Stimulated activated CD4-positive, alpha-beta T cell treated with anti-CD3 and anti-CD28 coated beads, Interleukin-4, amount 100 ng/mL, for 4 hours (primary cell): ENCODE measurements around the gene CHTOP.
A peak's percentile ranks its signal among the peaks of the same experiment; 100 is the strongest.
"Not testable (repeated sequence)": the region's sequence is repeated elsewhere in the genome, so short reads cannot be mapped to it uniquely, and the experiment has no call there.

ENCODE experiments used
- DNase-seq, 2 experiments: peaks; one replicate each; pipeline ENCODE4 v3.0.0-alpha.2; 2020

CHTOP gene

DNA sequence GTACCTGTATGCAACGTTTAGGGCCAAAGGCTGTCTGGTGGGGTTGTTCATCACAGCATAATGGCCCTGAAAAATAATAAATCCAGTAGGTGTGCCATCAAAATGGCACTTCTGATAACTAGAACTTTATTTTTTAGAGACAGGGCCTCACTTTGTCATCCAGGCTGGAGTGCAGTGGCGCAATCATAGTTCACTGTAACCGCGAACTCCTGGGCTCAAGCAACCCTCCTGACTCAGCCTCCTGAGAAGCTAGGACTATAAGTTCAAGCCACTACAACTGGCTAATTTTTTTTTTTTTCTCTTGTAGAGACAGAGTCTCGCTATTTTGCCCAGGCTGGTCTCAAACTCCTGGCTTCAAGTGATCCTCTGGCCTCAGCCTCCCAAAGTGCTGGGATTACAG lies 29.3 kb downstream of the CHTOP start:
- no peak for DNase-seq

GRCh38 chr1:153667439-153667838 lies 33.6 kb downstream of the CHTOP start:
- no peak for DNase-seq

DNA sequence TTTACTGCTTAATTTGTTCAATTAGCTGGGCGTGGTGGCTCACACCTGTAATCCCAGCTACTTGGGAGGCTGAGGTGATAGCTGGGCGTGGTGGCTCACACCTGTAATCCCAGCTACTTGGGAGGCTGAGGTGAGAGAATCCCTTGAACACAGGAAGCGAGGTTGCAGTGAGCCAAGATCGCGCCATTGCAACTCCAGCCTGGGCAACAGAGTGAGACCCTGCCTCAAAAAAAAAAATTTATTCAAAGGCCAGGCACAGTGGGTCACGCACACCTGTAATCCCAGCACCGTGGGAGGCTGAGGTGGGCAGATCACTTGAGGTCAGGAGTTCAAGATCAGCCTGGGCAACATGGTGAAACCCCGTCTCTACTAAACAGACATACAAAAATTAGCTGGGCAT lies 34.8 kb downstream of the CHTOP start:
- DNase-seq: not testable (repeated sequence)

DNA sequence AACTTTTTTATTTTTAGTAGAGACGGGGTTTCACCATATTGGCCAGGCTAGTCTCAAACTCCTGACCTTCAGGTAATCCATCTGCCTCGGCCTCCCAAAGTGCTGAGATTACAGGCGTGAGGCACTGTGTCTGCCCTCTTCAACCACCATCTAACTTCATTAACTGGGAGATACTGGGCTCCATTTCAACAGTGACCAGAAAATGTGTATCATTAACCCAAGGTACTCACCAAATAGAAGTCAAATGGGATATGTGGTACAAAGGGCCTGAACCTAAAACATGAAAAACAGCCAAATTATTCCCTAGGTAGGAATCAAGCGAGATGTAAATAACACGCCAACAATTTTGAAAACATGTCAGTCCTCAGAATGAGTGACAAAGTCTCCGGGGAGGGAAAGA lies 35.7 kb downstream of the CHTOP start:
- DNase-seq: no peak

- DNase-seq: peak in 1 of 2 experiments; percentile 30
Measured at GRCh38 chr1:153670257-153670858, 36.5 kb downstream of the CHTOP start.

- peak; percentile 94 to 97 for DNase-seq
Measured at GRCh38 chr1:153670859-153671627, 37.2 kb downstream of the CHTOP start, which contains the start of gene ILF2. Gene ILF2 (minus strand): TSS chr1:153670993. CDS start chr1:153670922, 71 bp downstream.

DNA sequence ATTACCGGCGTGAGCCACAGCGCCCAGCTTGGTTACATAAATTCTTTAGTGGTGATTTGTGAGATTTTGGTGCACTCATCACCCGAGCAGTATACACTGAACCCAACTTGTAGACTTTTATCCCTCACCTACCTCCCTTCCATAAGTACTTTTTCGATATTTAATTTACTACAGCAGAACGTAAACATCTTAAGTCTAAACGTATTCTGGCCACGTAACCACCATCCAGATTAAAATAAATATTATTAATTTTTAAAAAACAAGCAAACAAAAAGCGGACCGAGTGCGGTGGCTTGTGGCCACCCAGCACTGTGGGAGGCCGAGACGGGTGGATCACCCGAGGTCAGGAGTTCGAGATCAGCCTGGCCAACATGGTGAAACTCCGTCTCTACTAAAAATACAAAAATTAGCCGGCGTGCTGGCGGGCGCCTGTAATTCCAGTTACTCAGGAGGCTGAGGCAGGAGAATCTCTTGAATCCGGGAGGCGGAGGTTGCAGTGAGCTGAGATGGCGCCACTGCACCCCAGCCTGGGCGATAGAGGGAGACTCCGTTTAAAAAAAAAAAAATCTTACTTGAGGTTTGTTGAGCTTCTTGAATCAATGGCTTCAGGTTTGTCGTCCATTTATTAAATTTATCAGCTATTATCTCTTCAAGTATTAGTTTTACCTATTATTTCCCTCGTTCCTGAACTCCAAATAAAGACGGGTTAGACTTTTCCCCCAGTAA lies 37.9 kb downstream of the CHTOP start:
- peak; percentile 34 to 48 for DNase-seq

- DNase-seq: no peak
Measured at GRCh38 chr1:153673511-153673910, 39.6 kb downstream of the CHTOP start.

DNA sequence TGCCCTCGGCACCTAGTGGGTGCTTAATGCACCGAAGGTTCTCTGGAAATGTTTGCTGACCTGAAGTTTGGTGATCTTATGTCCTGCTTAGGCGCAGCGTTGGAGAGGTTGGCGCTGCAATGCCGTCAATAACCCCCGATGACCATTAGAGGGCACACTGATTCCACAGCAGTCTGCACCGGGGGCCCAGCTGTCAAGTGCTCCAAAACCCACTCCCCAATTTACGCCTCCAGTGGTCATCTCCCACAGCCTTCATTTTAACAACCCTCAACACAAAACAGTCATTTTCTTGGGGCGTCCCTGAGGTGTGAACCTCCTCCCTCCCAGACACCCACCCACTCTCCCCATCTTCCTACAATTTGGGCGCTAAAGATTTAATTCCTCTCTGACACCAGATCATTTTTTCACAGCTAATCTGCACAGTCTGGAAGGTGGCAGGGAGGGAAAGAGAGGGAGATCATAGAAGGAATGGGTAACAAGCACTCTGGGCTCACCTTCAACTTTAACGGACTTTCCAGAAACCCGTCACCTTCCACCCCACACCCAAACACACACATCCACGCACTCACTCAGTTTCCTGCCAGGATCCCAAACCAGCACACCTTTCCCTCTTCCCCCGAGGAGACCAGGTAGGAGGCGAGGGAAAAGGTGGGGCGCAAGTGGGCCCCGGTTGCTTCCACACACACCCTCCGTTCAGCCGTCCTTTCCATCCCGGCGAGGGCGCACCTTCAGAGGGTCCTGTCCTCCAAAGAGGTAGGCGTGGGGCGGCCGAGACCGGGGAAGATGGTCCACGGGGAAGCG lies 44.1 kb downstream of the CHTOP start:
- peak; percentile 26 to 42 for DNase-seq

GRCh38 chr1:153678519-153679336 lies 44.9 kb downstream of the CHTOP start, which contains the start of gene NPR1:
Gene NPR1 (plus strand): TSS chr1:153678688. CDS start chr1:153679109, 421 bp downstream.
- peak in 1 of 2 experiments; percentile 26 for DNase-seq

DNA sequence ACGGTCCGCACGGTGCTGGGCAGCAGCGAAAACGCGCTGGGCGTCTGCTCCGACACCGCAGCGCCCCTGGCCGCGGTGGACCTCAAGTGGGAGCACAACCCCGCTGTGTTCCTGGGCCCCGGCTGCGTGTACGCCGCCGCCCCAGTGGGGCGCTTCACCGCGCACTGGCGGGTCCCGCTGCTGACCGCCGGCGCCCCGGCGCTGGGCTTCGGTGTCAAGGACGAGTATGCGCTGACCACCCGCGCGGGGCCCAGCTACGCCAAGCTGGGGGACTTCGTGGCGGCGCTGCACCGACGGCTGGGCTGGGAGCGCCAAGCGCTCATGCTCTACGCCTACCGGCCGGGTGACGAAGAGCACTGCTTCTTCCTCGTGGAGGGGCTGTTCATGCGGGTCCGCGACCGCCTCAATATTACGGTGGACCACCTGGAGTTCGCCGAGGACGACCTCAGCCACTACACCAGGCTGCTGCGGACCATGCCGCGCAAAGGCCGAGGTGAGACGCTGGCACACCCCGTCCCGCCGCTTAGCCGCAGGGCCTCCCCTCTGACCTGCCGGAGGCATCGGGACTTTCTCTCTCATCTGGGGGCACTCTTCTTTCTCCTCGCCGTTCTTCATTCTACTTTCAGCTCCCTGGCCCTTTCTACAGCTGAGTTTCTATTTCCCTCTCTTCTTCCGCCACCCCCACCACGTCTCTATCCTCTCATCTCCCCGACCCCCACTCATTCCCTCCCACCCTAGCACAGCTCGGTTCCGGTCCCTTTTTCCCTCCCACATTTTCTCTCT lies 45.7 kb downstream of the CHTOP start:
- DNase-seq: peak; percentile 30 to 34

DNA sequence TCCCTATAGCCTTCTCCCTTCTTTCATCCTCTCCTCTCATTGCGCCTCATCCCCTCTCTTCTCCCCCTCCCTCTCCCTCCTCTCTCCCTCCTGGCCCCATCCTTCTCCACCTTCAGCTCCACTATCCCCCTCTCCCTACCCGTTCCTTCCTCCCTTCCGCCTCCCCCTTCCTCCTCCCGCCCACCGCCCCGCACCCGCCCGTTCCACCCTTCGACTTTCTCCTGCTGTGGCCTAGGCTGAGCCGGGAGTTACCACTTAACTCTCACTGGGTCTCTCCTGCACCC lies 46.2 kb downstream of the CHTOP start:
- no peak for DNase-seq

DNA sequence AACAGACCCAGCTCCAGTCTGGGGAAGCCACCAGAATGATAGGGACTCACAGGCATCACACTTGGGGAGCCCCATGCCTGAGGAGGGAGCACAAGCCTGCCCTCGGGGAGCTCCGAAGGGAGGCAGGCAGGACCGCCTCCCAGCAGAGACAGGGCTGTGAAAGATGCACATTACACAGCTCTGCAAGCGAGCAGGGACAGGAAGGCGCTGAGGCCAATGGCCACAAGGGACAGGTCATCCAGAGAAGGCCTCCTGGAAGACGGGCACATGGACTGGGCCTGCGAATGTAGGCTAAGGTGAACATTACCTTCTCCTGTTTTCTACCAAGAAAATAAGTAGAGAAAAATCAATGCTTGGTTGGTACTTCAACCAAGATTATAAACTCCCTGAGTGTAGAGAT lies 48.9 kb downstream of the CHTOP start:
- DNase-seq: no peak

DNA sequence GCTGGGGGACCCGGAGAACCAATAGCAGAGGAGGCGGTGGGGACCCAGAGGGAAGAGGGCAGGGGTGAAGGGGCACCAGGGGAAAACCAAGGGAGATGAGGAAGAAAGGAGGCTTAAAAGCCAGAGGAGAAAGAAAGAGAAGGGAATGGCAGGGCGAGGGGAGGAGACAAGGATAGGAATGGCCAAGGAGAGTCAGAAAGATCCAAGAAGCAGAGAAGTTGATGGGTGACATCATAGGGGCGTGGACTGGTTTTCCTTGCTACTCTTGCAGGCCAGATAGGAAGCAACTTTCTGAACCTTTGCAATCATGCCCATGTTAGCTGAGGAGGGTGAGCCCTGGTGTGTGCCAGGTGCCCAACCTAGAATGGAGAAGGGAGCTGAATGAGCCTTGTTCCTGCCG lies 50.0 kb downstream of the CHTOP start:
- DNase-seq: no peak

GRCh38 chr1:153684892-153685291 lies 51.0 kb downstream of the CHTOP start:
- no peak for DNase-seq

DNA sequence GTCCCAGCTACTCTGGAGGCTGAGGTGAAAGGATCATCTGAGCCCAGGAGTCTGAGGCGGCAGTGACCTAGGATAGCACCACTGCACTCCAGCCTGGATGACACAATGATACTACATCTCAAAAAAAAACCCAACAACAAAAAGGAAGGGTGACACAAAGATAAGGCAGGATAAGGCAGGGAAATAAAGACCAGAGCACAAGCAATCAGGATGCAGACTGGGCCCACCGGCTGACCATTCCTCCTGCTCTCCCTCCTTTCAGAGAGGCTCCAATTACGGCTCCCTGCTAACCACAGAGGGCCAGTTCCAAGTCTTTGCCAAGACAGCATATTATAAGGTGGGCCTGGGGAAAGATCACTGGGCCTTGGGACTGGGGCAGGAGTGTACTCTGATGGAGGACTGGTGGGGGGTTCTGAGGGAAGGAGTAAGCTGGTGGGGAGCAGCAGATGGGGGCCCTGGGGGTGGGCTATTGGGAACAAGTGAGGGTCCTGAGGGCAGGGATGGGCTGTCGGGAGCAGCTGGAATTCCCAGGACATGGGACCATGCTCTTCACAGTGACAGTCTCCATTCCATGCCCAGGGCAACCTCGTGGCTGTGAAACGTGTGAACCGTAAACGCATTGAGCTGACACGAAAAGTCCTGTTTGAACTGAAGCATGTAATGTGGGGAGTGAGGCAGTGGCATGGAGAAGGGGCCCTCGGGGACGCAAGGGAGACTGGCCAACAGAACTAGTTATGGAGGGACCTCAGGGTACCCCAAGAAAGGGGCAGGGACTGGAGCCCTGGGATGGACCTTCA lies 51.9 kb downstream of the CHTOP start:
- DNase-seq: no peak

DNA sequence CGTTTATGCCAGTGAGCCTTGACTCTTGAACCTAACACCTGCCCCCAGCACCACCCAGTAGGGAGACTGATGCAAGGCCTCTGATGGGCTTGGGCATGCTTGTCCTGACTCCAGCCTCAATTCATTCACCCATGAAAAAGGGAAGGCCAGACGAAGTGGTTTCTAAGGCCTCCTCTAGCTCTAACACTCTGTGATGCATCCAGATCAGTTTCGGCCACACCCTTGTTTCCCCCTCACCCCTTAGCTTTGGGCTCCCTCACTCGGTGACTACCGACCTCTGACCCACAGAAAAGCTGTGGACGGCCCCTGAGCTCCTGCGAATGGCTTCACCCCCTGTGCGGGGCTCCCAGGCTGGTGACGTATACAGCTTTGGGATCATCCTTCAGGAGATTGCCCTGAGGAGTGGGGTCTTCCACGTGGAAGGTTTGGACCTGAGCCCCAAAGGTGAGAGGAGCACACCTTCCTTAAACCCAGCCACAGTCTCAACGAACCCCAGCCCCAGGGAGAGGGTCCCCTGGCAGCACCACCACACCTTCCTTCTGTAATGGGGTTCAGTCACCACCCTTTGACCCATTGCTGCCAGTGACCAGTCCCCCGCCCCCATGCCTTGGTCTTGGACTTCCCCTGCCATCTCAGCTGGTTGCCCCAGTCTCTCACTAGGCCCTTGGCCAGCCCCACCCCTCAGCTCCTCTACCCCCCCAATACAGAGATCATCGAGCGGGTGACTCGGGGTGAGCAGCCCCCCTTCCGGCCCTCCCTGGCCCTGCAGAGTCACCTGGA lies 53.7 kb downstream of the CHTOP start:
- DNase-seq: no peak

GRCh38 chr1:153688276-153688675 lies 54.4 kb downstream of the CHTOP start:
- no peak for DNase-seq

DNA sequence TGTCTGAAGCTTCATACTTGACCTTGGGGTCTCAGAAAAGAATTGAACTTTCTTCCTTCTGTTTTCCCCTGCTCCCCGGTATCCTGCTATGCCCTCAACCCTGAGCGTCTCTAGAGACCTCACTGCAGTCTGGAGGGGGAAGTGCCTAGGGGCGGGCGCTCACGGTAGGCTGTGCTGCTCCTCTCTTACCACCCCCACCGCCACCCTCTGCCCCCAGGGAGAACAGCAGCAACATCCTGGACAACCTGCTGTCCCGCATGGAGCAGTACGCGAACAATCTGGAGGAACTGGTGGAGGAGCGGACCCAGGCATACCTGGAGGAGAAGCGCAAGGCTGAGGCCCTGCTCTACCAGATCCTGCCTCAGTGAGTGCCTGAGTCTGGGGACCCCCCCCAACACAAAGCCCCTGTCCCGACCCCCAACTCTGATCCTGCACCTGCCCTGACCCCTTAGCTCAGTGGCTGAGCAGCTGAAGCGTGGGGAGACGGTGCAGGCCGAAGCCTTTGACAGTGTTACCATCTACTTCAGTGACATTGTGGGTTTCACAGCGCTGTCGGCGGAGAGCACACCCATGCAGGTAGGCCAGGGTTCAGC lies 55.0 kb downstream of the CHTOP start:
- no peak for DNase-seq
